ENCODE data around the gene NEU3. TPM values are rescaled to one million over a fixed set of nuclear protein-coding genes. Genes with fewer than 3 reads are reported as not detected.

NEU3 gene
- total and polyA plus RNA-seq, 2 of the 13 experiments (the other 11 are each of a cell fraction or from before 2014, with no cell fraction given), result 6.3 to 15.3 TPM

DNA sequence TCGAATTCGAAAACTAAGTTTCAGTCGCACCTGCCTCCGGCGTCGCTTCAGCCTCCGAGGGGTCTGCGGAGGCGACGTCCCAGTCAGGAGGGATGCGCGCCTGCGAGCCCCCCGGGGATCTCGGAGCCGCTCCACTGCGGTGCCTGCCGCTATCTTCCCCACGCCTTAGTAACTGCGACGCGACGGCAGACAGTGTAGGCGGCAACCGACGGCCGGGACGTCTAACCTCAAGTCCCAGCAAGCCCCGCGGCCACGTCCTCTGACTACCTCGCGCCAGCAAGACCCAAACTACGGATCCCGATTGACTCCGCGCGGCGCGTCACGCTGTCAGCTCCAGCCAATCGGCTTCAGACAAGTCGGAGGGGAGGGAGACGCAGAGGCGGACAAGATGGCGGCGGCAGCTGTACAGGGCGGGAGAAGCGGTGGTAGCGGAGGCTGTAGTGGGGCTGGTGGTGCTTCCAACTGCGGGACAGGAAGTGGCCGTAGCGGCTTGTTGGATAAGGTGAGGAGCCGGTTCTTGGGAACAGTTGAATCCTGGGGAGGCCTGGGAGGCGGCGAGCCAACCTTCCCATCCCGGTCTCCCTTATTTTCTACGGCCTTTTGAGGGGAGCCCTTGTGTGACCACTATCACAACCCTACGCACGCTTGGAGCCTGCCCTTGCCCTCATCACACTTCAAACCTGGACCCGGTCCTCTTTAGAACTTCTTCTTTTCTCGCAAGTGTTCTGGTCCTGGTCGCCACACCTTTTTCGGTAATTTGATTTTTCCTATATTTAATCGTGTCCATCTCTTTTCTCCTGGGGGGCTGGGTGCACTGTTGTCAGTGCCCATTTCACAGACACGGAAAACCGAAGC, 39.6 kb upstream of the NEU3 start, which contains the start of the genes SPCS2 and XRRA1 (continued):
- TF ChIP-seq, protein P1, sequence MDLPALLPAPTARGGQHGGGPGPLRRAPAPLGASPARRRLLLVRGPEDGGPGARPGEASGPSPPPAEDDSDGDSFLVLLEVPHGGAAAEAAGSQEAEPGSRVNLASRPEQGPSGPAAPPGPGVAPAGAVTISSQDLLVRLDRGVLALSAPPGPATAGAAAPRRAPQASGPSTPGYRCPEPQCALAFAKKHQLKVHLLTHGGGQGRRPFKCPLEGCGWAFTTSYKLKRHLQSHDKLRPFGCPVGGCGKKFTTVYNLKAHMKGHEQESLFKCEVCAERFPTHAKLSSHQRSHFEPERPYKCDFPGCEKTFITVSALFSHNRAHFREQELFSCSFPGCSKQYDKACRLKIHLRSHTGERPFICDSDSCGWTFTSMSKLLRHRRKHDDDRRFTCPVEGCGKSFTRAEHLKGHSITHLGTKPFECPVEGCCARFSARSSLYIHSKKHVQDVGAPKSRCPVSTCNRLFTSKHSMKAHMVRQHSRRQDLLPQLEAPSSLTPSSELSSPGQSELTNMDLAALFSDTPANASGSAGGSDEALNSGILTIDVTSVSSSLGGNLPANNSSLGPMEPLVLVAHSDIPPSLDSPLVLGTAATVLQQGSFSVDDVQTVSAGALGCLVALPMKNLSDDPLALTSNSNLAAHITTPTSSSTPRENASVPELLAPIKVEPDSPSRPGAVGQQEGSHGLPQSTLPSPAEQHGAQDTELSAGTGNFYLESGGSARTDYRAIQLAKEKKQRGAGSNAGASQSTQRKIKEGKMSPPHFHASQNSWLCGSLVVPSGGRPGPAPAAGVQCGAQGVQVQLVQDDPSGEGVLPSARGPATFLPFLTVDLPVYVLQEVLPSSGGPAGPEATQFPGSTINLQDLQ (CRISPR knock-in tag; IDR thresholded peaks at IDR 0.05), result peak; percentile 75; the same call in 1 of the 2 replicates
- TF ChIP-seq BRD4 (CRISPR knock-in tag; IDR thresholded peaks at IDR 0.05), result peak; percentile 94
- 0 out of 2 replicates have a peak, but pooled peaks have one; percentile 24 for TF ChIP-seq GTF2F1 (IDR thresholded peaks at IDR 0.05; ENCODE audit: low read length)
- TF ChIP-seq ETV5 (CRISPR knock-in tag; IDR thresholded peaks at IDR 0.05; ENCODE audit: borderline replicate concordance), result peak; percentile 55; the same call in 1 of the 2 replicates
- peak; percentile 59 for TF ChIP-seq SIX4 (CRISPR knock-in tag; IDR thresholded peaks at IDR 0.05)
- peak; percentile 96 for TF ChIP-seq SPEN (CRISPR knock-in tag; IDR thresholded peaks at IDR 0.05; ENCODE audit: low read depth)
- TF ChIP-seq, protein P2, sequence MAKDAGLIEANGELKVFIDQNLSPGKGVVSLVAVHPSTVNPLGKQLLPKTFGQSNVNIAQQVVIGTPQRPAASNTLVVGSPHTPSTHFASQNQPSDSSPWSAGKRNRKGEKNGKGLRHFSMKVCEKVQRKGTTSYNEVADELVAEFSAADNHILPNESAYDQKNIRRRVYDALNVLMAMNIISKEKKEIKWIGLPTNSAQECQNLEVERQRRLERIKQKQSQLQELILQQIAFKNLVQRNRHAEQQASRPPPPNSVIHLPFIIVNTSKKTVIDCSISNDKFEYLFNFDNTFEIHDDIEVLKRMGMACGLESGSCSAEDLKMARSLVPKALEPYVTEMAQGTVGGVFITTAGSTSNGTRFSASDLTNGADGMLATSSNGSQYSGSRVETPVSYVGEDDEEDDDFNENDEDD (CRISPR knock-in tag; IDR thresholded peaks at IDR 0.05; ENCODE audit: borderline replicate concordance), result peak; percentile 93
- peak; percentile 45; the same call in 1 of the 2 replicates for TF ChIP-seq RAD51 (IDR thresholded peaks at IDR 0.05; ENCODE audit: borderline replicate concordance)
- TF ChIP-seq ERF (CRISPR knock-in tag; IDR thresholded peaks at IDR 0.05), result peak; percentile 90
- TF ChIP-seq ZNF136 (CRISPR knock-in tag; IDR thresholded peaks at IDR 0.05; ENCODE audit: low read depth), result peak; percentile 66; the same call in 1 of the 2 replicates
- TF ChIP-seq NCOR1 (IDR thresholded peaks at IDR 0.05; ENCODE audit: borderline replicate concordance, low read length), result no peak
- TF ChIP-seq PTBP1 (IDR thresholded peaks at IDR 0.05; ENCODE audit: low read depth, low read length, poor library complexity, severe bottlenecking), result no peak
- TF ChIP-seq ATF7 (IDR thresholded peaks at IDR 0.05), result no peak
- peak; percentile 41; the same call in 1 of the 2 replicates for TF ChIP-seq ATF7 (CRISPR knock-in tag; IDR thresholded peaks at IDR 0.05)
- peak; percentile 89; the same call in 1 of the 2 replicates for TF ChIP-seq MTA1 (CRISPR knock-in tag; IDR thresholded peaks at IDR 0.05; ENCODE audit: borderline replicate concordance)
- TF ChIP-seq ZNF703 (CRISPR knock-in tag; IDR thresholded peaks at IDR 0.05; ENCODE audit: borderline replicate concordance), result no peak
- TF ChIP-seq ZNF724P (CRISPR knock-in tag; IDR thresholded peaks at IDR 0.05; ENCODE audit: borderline replicate concordance), result peak; percentile 88; the same call in 1 of the 2 replicates
- TF ChIP-seq ASH2L (IDR thresholded peaks at IDR 0.05; ENCODE audit: insufficient read length, low read depth, low read length), result peak; percentile 94
- TF ChIP-seq ZSCAN30 (CRISPR knock-in tag; IDR thresholded peaks at IDR 0.05), result 0 out of 2 replicates have a peak, but pooled peaks have one; percentile 71
- peak; percentile 30; the same call in 1 of the 2 replicates for TF ChIP-seq ONECUT2 (CRISPR knock-in tag; IDR thresholded peaks at IDR 0.05)
- TF ChIP-seq ZNF777 (CRISPR knock-in tag; IDR thresholded peaks at IDR 0.05), result peak; percentile 100
- TF ChIP-seq HIVEP1 (CRISPR knock-in tag; IDR thresholded peaks at IDR 0.05), result peak; percentile 81
- TF ChIP-seq NAIF1 (CRISPR knock-in tag; IDR thresholded peaks at IDR 0.05; ENCODE audit: borderline replicate concordance), result peak; percentile 53; the same call in 1 of the 2 replicates
- peak; percentile 78 for TF ChIP-seq HDAC2 (CRISPR knock-in tag; IDR thresholded peaks at IDR 0.05)
- TF ChIP-seq MIER3 (CRISPR knock-in tag; IDR thresholded peaks at IDR 0.05; ENCODE audit: borderline replicate concordance), result peak; percentile 90
- 0 out of 2 replicates have a peak, but pooled peaks have one; percentile 28 for TF ChIP-seq DNMT3B (CRISPR knock-in tag; conservative IDR thresholded peaks at IDR 0.05)
